Uterus (tissue), 2 donors: ENCODE measurements around the gene SLC13A3.

Source experiments
- CTCF ChIP-seq, 4 experiments: fragments of 200-600 bp in 2 of 4; fragments of 450-650 bp in 2 of 4; sonication (generic) in 2 of 4; IDR thresholded peaks; one replicate each; pipeline ENCODE4 v1.5.1; 2016 to 2019; ENCODE audit warnings: antibody characterized with exemption in 4 of 4, mild to moderate bottlenecking in 2 of 4, moderate library complexity in 1 of 4
- POLR2A ChIP-seq, 2 donors: fragments of 450-650 bp; IDR thresholded peaks; one replicate each; pipeline ENCODE4 v1.6.1; 2016; ENCODE audit warnings: antibody characterized with exemption in 2 of 2, mild to moderate bottlenecking in 1 of 2, moderate library complexity in 1 of 2

- no peak for TF ChIP-seq POLR2A (IDR thresholded peaks at IDR 0.05)
- no peak for TF ChIP-seq CTCF (IDR thresholded peaks at IDR 0.05)
These were observed 26.3 kb downstream of the SLC13A3 start for GRCh38 chr20:46624946-46625345.
